ENCODE results near the gene MED16.

MED16 gene

GRCh38 chr19:934865-935479 is 42.0 kb upstream of the MED16 start:
- Histone ChIP-seq H3K36me3 (peaks cover 77% of the 10 kb centered on the region), H3K9me3 (no peaks in the 10 kb centered on the region), H3K27ac (peak overlapping the region; percentile 82), H3K27me3 (no peaks in the 10 kb centered on the region), H3K4me1 (ENCODE audit: control insufficient read depth in 1 of 2, insufficient read depth in 1 of 2, low read depth in 1 of 2, low read length in 1 of 2) (peaks cover 61 to 76% of the 10 kb centered on the region in 2 experiments), H3K4me3 (ENCODE audit: low read depth in 1 of 2, low read length in 1 of 2) (peak overlapping the region; percentile 24 to 33)
- TF ChIP-seq, protein P1, sequence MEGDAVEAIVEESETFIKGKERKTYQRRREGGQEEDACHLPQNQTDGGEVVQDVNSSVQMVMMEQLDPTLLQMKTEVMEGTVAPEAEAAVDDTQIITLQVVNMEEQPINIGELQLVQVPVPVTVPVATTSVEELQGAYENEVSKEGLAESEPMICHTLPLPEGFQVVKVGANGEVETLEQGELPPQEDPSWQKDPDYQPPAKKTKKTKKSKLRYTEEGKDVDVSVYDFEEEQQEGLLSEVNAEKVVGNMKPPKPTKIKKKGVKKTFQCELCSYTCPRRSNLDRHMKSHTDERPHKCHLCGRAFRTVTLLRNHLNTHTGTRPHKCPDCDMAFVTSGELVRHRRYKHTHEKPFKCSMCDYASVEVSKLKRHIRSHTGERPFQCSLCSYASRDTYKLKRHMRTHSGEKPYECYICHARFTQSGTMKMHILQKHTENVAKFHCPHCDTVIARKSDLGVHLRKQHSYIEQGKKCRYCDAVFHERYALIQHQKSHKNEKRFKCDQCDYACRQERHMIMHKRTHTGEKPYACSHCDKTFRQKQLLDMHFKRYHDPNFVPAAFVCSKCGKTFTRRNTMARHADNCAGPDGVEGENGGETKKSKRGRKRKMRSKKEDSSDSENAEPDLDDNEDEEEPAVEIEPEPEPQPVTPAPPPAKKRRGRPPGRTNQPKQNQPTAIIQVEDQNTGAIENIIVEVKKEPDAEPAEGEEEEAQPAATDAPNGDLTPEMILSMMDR (IDR thresholded peaks at IDR 0.05) = no peak

DNA sequence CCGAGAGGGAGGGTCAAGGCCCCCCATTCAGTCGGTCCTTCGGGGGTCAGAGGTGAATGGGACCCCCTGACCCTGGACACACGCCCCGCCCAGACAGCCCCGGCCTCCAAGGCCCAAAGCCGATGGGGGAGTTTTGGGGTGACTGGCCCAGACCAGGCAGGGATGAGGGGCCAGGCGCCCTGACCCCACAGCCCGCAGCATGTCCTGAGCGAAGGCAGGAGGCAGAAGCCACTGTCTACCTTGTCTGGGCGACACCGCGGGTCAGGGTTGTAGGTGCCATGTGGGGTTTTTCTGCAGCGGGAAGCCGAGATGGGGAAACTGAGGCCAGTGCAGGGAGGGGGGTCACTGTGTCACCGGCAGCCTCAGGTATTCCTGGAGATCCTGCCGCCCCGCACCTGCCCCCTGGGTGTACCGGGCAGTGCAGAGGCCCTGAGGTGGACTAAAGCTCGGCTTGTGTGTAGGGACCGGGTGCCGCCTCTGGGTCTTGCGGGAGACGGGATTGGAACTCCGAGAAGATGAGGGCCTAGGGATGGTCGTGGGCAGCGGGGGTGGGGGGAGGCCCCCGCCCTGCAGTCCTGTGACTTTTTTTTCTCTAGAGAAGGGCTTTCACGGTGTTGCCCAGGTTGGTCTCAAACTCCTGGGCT is 41.3 kb upstream of the MED16 start:
- Histone ChIP-seq H3K36me3 (peaks cover 77% of the 10 kb centered on the region), H3K4me3 (ENCODE audit: low read depth in 1 of 2, low read length in 1 of 2) (peak overlapping the region; percentile 24 to 33), H3K27me3 (no peaks in the 10 kb centered on the region), H3K4me1 (ENCODE audit: control insufficient read depth in 1 of 2, insufficient read depth in 1 of 2, low read depth in 1 of 2, low read length in 1 of 2) (peaks cover 65 to 79% of the 10 kb centered on the region in 2 experiments), H3K9me3 (no peaks in the 10 kb centered on the region), H3K27ac (peak overlapping the region; percentile 82)
- TF ChIP-seq, protein P1 (IDR thresholded peaks at IDR 0.05) = no peak

DNA sequence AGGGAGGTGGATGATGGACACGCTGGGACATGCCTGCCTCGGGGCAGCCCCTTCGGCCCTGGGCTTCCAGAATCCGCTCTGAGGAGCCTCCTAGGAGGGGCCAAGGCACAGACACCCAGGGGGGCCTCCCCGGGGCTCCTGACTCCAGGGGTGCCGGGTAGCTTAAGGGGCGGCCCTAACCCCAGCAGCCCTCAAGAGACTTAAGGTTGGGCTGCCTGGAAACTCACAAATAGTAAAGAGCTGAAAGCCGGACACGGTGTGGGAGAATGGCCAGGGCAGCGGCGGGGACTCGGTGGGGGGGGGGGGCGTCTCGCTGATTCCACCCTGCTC is 40.5 kb upstream of the MED16 start:
- peak overlapping the region; percentile 52 to 60 for H3K4me3 ChIP-seq (ENCODE audit: low read depth in 1 of 2, low read length in 1 of 2)
- H3K36me3 ChIP-seq = peaks cover 78% of the 10 kb centered on the region
- H3K27me3 ChIP-seq = no peaks in the 10 kb centered on the region
- peaks cover 68 to 83% of the 10 kb centered on the region in 2 experiments for H3K4me1 ChIP-seq (ENCODE audit: control insufficient read depth in 1 of 2, insufficient read depth in 1 of 2, low read depth in 1 of 2, low read length in 1 of 2)
- H3K27ac ChIP-seq = peak overlapping the region; percentile 82
- no peaks in the 10 kb centered on the region for H3K9me3 ChIP-seq
- TF ChIP-seq, protein P1 (IDR thresholded peaks at IDR 0.05) = no peak

GRCh38 chr19:932648-933552 is 39.9 kb upstream of the MED16 start:
- TF ChIP-seq, protein P1 (IDR thresholded peaks at IDR 0.05) = no peak
- Histone ChIP-seq H3K4me1 (ENCODE audit: control insufficient read depth in 1 of 2, insufficient read depth in 1 of 2, low read depth in 1 of 2, low read length in 1 of 2) (peaks cover 68 to 83% of the 10 kb centered on the region in 2 experiments), H3K36me3 (peaks cover 72% of the 10 kb centered on the region), H3K4me3 (ENCODE audit: low read depth in 1 of 2, low read length in 1 of 2) (peak overlapping the region; percentile 52 to 60), H3K9me3 (no peaks in the 10 kb centered on the region), H3K27me3 (no peaks in the 10 kb centered on the region), H3K27ac (peak overlapping the region; percentile 82)

DNA sequence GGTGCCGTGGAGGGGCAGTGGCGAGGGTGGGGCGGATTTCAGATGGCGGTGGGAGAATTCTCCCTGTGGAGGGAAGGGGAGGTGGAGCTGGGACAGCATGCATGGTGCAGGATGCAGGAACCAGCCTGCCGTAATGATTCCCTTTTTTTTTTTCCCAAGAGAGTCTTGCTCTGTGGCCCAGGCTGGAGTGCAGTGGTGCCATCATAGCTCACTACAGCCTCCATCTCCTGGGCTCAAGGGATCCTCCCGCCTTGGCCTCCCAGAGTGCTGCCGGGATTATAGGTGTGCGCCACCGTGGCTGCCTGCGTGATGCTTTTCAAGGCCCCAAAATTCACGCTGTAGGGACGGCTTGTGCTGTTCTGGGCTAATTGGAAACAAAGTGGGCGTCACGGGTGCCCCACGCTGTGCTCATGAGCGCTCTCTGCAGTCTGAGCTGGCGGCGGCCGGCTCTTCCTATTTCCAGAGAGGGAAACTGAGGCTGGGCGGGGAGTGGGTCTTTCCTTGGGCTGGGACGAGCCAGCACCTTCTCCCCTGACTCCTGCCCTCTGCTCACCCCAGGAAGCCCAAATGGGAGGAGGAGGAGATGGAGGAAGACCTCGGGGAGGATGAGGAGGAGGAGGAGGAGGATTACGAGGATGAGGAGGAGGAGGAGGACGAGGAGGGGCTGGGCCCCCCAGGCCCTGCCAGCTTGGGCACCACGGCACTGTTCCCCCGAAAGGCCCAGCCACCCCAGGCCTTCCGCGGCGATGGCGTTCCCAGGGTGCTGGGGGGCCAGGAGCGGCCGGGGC is 39.1 kb upstream of the MED16 start:
- Histone ChIP-seq H3K4me1 (ENCODE audit: control insufficient read depth in 1 of 2, insufficient read depth in 1 of 2, low read depth in 1 of 2, low read length in 1 of 2) (peaks cover 68 to 88% of the 10 kb centered on the region in 2 experiments), H3K27ac (peak overlapping the region; percentile 82), H3K9me3 (no peaks in the 10 kb centered on the region), H3K36me3 (peaks cover 67% of the 10 kb centered on the region), H3K4me3 (ENCODE audit: low read depth in 1 of 2, low read length in 1 of 2) (peak overlapping the region; percentile 52 to 60), H3K27me3 (no peaks in the 10 kb centered on the region)
- TF ChIP-seq, protein P1 (IDR thresholded peaks at IDR 0.05) = no peak

Measured in neutrophil (primary cell).